NCI-H1694 treated with DMSO at 0.1 percent for 48 hours (cell line): ENCODE measurements around the gene TTC23.

ENCODE experiments used
- DNase-seq: peaks from one replicate; lab custom pipeline; 2025; lab: John Stamatoyannopoulos, UW

TTC23 gene

DNA sequence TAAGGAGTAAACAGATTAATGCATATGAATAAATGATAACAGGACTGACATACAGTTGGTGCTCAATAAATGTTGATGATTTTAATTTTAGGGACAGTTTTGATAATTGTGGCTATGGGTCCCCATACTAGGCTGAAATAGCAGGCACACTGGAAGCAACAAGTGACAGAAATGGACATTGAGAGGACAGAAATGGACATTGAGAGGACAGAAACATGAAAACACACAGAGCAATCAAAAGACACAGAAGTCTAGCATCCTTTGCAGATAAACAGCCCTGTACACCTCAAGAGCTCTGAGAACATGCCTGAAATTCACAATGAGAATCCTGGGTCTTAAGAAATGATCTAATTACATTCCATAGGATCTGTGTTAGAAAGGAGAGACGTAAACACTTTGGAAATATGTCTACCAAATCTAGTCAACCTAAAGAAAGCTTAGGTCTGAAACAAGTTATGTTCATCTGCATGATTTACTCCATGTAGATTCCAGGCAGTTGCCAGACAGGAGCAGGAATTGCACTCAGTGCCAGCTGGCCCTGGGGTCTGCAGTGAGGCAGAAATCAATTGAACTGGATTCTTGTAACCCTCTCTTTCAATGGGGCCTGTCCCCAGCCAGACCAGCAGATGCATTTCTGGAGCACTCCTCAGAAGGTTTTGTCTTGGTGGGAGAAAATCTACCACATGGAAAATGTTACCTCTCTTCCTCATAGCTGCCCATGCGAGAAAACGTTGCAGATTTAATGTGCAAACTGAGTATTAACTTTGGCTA is 84.2 kb downstream of the TTC23 start:
- no peak for DNase-seq

- no peak for DNase-seq
Observed at GRCh38 chr15:99164119-99164518, 85.3 kb downstream of the TTC23 start.

GRCh38 chr15:99163271-99164062 is 85.9 kb downstream of the TTC23 start:
- DNase-seq: no peak

DNA sequence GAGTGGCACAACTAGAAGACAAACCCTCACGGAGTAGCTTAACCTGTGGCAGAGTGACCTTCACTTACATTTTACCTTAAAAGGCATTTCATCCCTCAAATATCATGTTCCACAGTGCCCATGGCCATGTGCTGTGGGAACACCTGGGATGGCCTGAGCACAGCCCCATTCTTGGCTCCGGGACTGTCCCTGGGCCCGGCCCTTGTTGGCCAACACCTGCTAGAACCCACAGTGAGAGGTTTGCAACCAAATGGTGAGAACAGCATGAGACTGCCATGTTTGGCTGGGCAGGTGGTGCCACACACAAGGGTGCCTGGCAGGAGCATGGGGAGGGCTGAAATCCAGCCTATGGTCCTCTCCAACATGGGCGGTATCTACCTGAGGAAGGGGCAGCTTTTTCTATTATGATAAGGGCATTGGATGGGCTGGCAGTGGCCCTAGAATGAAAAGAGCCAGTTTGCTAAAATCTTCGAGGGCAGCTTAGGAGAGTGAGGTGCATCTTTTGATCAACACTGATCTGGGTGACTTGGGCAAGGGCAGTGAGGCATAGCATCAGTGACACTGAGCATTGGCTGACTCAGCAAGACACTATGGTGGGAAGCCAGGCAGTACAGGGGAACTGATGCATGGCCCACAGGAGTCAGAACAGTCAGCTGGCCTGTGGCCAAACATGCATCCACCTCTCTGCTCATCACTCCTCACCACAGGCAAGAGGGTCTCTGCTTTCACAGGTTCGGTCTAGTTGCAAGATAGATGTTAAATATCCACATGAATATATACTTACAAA is 90.6 kb downstream of the TTC23 start:
- no peak for DNase-seq

- DNase-seq: no peak
Observed at GRCh38 chr15:99157456-99157855, 91.9 kb downstream of the TTC23 start.

- DNase-seq: no peak
Observed at GRCh38 chr15:99155961-99156443, 93.4 kb downstream of the TTC23 start.

GRCh38 chr15:99154271-99154670 is 95.1 kb downstream of the TTC23 start:
- DNase-seq: no peak

GRCh38 chr15:99153026-99153535 is 96.3 kb downstream of the TTC23 start:
- DNase-seq: no peak

GRCh38 chr15:99151156-99151555 is 98.2 kb downstream of the TTC23 start:
- no peak for DNase-seq

DNA sequence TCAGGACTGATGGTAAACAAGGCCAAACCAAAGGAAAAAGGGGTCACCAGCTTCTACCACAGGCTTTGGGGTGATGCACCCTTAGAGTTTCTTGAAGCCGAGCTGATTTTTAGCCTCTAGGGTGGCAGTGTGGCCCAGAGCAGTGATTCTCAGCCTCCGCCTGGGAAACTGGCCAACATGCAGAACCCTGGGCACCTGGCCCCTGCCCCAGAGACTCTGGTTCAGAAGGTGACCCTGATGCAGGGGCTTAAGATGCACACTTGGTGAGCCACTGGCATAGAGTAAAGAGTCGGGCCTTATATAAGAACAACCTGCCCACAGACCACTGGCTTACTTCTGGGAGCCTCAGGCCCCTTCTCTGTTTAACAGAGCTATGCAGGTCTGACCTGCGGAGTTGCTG is 100.0 kb downstream of the TTC23 start:
- no peak for DNase-seq

DNA sequence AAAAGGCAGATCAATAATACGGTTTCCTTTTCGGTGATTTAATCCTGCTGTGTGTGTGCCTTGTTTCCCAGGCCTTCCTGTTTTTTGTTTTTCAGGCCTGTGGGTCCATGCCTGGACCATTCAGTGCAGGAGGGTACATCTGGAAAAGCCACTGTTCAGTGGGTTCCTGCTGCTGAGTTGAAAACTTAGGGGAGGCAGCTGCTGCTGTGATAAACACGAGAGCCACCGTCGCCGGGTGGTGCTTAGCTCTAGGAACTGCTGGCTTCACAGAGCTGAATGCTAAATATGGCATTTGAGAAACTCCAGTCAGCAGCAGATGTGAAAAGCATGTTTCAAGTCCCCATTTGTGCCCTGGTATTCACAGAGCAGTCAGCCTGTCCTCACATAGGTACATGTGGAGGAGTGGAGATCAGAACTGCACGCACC is 100.5 kb downstream of the TTC23 start:
- no peak for DNase-seq

GRCh38 chr15:99146661-99147060 is 102.7 kb downstream of the TTC23 start:
- DNase-seq: no peak

GRCh38 chr15:99145778-99146177 is 103.6 kb downstream of the TTC23 start:
- no peak for DNase-seq

GRCh38 chr15:99145005-99145404 is 104.4 kb downstream of the TTC23 start:
- DNase-seq: no peak

- no peak for DNase-seq
Observed at GRCh38 chr15:99143655-99144610, 105.4 kb downstream of the TTC23 start.

DNA sequence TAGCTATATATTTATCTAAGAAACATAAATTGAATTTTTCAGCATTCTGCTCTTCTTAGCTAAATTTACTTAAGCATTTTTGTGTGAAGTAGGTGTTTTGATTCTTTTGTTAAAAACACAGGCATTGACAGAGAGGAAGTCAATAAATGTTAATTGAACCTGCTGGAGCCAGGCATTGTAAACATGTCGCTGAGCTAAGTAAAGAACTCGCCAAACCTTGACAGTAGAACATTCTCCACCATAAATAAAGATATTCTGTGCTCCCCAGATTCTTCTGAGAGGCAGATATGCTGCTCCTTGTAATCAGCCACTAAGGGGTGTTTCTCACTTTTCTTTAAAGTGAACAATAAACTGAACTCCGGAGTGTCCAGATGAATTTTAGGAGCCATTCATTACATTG is 106.1 kb downstream of the TTC23 start:
- DNase-seq: no peak

GRCh38 chr15:99142562-99142961 is 106.8 kb downstream of the TTC23 start:
- DNase-seq: no peak

- DNase-seq: no peak
Observed at GRCh38 chr15:99141943-99142342, 107.4 kb downstream of the TTC23 start.

DNA sequence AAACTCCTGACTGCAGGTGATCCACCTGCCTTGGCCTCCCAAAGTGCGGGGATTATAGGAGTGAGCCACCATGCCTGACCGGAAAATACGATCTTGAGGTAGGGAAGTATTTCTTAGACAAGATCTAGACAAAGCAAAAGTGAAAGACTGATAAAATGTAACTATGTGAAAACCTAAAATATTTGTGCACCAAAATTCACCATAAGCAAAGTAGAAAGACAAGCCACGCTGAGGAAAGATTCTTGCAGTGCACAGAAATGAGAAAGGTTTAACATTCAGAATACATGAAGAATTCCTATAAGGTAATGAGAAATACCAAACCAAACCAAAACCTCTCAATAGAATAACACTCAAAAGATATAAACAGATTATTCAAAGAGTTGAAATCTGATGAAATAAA is 108.8 kb downstream of the TTC23 start:
- DNase-seq: no peak

- no peak for DNase-seq
Observed at GRCh38 chr15:99139276-99139675, 110.1 kb downstream of the TTC23 start.

GRCh38 chr15:99138491-99138982 is 110.8 kb downstream of the TTC23 start:
- no peak for DNase-seq
